ES-I3 (cell line): ENCODE data around the gene FGF4.

Source experiments
- H3K36me3 ChIP-seq: 2 replicates; pipeline ENCODE4 v1.6.1; 2013; ENCODE audit warnings: mild to moderate bottlenecking, low read length, control low read depth, moderate library complexity; ENCODE audit not compliant: insufficient read depth
- H3K4me1 ChIP-seq: 2 replicates; pipeline ENCODE4 v1.6.1; 2013; ENCODE audit warnings: mild to moderate bottlenecking, control low read depth, low read length; ENCODE audit not compliant: insufficient read depth
- H3K9ac ChIP-seq: 2 replicates; pipeline ENCODE4 v1.6.1; 2013; ENCODE audit warnings: low read depth, mild to moderate bottlenecking, low read length, moderate library complexity
- H3K9me3 ChIP-seq: 2 replicates; pipeline ENCODE4 v1.6.1; 2013; ENCODE audit warnings: mild to moderate bottlenecking, low read length, moderate library complexity; ENCODE audit not compliant: control insufficient read depth, insufficient read depth

FGF4 gene

DNA sequence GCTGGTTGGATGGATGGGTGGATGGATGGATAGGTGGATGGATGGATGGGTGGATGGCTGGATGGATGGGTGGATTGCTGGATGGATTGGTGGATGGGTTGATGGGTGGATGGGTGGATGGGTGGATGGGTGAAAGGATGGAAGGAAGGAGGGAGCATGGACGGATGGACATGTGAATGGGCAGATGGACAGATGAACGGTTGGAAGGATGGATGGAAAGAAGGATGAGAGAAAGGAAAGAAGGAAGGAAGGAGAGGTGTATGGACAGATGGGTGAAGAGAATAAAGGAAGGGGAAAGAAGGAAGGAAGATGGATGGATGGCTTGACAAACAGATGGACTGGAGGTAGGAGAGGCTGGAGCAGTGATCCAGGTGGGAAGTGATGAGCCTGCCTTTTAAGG lies 38.7 kb upstream of the FGF4 start:
- Histone ChIP-seq H3K4me1 (0 out of 2 replicates have a peak, but pooled peaks cover 3% of the 10 kb centered on the region), H3K9me3 (no peaks in the 10 kb centered on the region), H3K36me3 (no peaks in the 10 kb centered on the region), H3K9ac (no peak overlapping the region)

DNA sequence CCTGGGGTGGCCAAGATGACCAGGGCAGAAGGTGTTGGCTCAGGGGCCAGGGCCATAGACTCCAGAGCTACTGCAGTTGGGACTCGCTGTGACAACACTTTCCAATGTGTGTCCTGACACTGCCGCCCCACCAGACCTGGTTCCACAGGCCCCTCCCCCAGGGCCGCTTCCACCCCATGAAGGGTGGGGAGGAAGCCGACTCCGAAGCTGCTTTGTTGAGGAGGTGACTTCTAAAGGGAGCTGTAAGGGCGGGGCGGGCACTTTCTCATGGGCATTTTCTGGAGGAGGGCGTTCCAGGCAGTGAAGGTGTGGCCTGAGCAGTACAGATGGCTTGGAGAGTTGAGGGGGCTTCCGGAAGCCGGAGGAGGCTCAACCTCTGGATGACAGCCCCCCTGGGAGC lies 37.8 kb upstream of the FGF4 start:
- H3K36me3 ChIP-seq, result no peaks in the 10 kb centered on the region

DNA sequence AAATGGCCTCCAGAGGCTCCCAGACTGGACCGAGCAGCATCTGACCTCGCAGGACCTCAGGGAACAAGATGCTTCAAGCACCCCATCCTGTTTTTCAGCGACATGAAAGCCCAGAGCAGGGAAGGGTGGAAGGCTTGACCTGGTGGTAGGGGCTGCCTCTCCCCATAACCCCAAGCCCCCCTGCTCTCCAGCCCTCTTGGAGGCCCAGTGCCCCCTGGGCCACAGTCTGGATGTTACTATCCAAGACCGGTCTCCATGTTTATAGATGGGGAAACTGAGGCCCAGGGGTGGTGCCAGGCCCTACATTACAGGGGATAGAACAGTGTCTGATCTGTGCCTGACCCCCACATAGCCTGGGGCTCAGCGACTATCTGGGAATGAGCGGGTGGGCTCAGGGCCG lies 37.1 kb upstream of the FGF4 start:
- H3K4me1 ChIP-seq, result peaks cover 9% of the 10 kb centered on the region
- H3K9ac ChIP-seq, result no peak overlapping the region
- H3K9me3 ChIP-seq, result no peaks in the 10 kb centered on the region
- H3K36me3 ChIP-seq, result no peaks in the 10 kb centered on the region

More for the DNA sequence above, 37.8 kb upstream of the FGF4 start:
- no peak overlapping the region for H3K9ac ChIP-seq
- no peaks in the 10 kb centered on the region for H3K9me3 ChIP-seq
- peaks cover 9% of the 10 kb centered on the region for H3K4me1 ChIP-seq

DNA sequence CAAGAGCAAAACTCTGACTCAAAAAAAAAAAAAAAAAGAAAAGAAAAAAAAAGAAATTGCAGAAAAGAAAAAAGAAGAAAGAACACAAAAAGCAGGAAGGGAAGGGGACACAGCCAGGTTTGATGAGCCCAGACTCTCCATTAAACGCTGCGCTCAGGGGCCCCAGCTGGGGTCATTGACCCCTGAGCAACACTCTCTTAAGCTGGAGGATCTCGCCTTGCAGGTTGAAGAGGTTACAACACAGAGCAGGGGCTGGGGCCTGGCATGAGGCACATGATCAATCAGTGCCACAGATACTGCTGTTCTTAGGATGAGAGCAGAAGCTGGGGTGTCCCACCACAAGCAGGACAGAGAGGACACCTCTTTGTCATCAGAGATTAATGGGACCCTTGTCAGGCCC lies 36.3 kb upstream of the FGF4 start:
- Histone ChIP-seq H3K36me3 (no peaks in the 10 kb centered on the region), H3K4me1 (peaks cover 9% of the 10 kb centered on the region), H3K9me3 (no peaks in the 10 kb centered on the region), H3K9ac (no peak overlapping the region)

DNA sequence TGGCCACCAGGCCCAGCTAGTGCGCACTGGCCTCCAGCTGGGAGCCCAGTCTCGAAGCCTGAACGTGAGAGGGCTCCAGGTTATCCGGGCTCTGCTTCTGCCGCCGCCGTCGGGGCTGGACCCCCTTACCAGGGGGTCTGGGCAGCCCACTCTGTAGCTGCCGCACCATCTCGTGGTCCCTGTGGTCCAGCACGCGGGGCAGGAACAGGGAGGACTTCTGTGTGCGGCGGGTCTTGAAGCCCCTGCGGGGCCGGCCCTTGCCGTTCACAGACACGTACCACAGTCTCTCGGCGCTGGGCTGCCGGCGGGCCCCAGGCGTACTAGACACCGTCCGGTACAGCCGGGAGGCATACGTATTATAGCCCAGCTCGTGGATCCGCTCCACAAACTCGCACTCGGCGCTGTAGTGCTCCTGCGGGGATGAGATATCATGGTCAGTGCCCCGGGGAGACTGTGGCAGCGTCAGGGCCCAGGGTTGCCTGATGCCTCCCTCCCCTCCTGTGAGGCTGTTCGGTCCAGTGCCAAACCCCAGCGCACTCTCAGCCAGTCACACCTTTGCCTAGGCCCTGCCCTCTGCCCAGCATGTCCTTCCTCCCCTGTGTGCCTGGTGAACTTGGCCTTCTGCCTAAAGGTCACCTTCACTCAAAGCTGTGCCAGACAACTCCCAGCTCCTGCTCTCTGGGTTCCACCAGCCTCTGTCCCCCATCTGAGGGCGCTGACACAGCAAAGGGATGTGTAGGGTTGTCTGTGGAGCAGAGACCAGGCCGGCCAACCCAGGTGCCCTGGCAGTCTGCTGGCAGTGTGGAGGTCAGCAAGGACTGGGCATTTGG lies 35.4 kb upstream of the FGF4 start:
- Histone ChIP-seq H3K9me3 (no peaks in the 10 kb centered on the region), H3K36me3 (no peaks in the 10 kb centered on the region), H3K4me1 (peaks cover 9% of the 10 kb centered on the region), H3K9ac (no peak overlapping the region)

DNA sequence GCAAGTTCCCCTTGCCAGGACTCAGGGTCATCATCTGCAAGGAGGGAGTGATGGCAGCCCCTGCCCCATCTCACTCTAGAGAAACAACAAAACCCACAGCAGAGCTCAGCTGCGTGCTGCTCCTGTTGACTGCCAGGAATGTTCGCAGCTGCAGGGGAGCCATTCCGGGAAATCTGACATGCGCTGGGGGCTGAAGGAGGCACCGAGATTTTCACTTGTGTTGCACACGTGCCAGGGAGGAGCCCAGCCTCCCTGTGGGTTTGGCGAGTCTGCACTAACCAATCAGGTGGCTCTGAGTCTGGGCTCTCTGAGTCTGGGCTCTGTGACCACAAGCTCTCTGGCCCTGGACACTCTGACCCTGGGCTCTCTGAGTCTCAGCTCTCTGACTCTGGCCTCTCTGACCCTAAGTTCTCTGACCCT lies 33.5 kb upstream of the FGF4 start:
- Histone ChIP-seq H3K9me3 (no peaks in the 10 kb centered on the region), H3K36me3 (no peaks in the 10 kb centered on the region), H3K9ac (no peak overlapping the region), H3K4me1 (peaks cover 9% of the 10 kb centered on the region)

DNA sequence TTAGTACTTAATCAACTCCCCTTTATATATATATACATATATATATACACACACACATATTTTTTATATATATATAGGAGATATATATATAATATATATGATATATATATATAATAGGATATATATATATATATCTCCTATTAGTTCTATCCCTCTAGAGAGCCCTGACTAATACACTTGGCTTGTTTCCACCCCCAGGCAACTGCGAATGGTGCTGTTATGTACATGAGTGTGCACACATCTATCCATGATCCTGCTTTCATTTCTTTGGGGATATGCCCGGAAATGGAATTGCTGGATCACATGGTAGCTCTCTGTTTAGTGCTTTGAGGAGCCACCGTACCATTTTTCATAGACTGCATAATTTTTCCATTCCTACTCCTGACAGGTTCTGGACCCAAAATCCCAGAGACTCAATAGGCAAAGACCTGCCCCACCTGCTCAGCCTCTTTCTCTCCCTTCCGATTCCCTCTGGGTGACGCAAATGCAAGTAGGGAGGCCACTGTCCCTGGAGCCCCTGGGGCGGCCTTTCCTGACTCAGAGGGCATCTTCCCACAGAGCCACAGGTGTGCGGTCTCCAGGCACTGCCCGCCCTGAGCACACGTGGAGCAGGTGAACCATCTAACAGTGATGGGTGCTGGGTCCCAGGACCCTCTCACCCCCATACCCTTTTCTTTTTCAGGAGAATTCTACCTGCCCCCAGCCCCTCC lies 32.1 kb upstream of the FGF4 start:
- no peaks in the 10 kb centered on the region for H3K36me3 ChIP-seq
- H3K4me1 ChIP-seq, result peaks cover 9% of the 10 kb centered on the region
- no peaks in the 10 kb centered on the region for H3K9me3 ChIP-seq
- no peak overlapping the region for H3K9ac ChIP-seq

DNA sequence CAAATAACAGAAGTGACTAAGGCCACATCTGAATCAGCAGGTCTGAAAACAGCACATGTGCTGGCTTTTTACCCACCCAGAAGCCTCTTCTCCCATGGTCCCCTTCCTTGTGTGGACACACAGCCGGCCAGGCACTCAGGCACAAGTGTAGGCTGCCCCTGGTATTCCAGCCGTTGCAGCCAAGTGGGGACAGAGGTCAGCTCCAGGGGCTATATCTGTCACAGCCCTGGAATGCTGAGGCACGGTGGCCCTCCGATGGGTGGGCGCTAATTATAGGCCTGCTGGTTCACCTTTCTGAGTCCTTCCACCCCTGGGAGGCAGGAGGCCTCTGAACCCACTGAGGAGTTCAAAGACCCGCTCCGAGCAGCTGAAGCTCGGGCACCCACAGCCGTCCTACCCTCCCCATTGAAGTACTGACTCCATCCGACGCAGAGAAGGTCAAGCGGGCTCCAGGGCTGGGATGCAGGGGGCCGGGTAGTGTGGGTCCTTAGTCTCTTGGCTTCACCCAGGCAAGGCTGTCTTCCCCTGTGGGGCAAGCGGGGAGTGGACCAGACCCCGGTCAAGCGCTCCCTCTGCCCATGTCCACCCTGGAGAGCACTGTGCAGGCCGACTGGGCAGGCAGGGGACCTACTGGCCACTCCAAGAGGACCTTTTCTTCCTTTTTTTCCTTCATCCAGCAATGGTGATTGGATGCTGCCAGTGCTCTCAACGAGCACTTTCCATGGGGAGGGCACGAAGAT lies 29.8 kb upstream of the FGF4 start:
- no peak overlapping the region for H3K9ac ChIP-seq
- no peaks in the 10 kb centered on the region for H3K36me3 ChIP-seq
- peaks cover 9% of the 10 kb centered on the region for H3K4me1 ChIP-seq
- H3K9me3 ChIP-seq, result no peaks in the 10 kb centered on the region

DNA sequence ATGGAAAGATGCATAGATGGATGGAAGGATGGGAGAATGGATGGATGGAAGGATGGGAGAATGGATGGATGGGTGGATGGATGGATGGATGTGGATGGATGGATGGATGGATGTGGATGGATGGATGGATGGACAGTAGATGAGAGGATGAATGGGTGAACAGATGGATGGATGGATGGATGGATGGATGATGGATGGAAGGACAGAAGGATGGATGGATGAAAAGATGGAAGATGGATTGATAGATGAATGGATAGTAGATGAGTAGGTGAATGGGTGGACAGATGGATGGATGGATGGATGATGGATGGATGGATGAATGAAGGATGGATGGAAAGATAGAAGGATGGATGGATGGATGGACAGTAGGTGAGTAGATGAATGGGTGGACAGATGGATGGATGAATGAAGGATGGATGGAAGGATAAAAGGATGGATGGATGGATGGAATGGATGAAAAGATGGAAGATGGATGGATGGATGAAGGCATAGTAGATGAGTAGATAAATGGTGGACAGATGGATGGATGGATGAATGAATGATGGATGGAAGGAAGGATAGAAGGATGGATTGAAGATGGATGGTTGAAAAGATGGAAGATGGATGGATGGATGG lies 28.6 kb upstream of the FGF4 start:
- no peak overlapping the region for H3K9ac ChIP-seq
- no peaks in the 10 kb centered on the region for H3K9me3 ChIP-seq
- H3K36me3 ChIP-seq, result no peaks in the 10 kb centered on the region
- H3K4me1 ChIP-seq, result peaks cover 5% of the 10 kb centered on the region

DNA sequence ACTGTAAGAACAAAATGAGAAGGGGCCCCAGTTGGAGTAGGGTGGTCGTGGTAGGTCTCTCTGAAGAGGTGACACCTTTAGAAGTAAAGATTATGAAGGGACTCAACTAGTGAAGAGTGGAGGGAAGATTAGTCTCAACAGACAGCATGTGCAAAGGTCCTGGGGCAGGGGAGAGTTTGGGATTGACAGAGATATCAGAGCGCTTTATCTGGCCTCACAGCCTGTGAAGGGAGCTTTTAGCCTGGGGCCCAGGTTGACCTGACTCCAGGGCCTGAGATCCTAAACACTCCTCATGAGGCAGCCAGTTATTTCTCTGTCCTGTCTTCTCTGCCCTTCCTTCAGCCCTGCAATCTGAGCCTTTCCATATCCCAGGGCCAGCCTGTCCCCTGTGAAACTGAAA lies 27.9 kb upstream of the FGF4 start:
- Histone ChIP-seq H3K9me3 (no peaks in the 10 kb centered on the region), H3K4me1 (no peaks in the 10 kb centered on the region), H3K9ac (no peak overlapping the region), H3K36me3 (no peaks in the 10 kb centered on the region)

DNA sequence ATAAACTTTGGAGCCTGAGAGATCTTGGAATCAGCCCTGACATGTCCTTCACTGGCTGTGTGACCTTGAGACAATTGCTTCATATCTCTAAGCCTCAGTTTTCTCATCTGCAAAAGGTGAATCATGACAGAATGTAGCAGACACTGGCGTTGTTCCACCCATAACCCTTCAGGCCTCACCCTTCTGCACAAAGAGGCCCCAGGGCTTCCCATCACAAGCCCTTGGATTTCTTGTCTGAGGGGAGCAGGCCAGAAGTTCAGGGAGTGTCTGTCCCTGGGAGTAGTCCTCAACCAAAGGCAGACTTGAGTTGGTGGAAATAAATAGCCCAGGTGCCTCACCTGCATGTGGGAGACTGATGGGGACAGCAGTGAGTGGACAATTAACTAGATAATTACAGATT lies 27.4 kb upstream of the FGF4 start:
- Histone ChIP-seq H3K9ac (no peak overlapping the region), H3K36me3 (no peaks in the 10 kb centered on the region), H3K4me1 (no peaks in the 10 kb centered on the region), H3K9me3 (no peaks in the 10 kb centered on the region)

DNA sequence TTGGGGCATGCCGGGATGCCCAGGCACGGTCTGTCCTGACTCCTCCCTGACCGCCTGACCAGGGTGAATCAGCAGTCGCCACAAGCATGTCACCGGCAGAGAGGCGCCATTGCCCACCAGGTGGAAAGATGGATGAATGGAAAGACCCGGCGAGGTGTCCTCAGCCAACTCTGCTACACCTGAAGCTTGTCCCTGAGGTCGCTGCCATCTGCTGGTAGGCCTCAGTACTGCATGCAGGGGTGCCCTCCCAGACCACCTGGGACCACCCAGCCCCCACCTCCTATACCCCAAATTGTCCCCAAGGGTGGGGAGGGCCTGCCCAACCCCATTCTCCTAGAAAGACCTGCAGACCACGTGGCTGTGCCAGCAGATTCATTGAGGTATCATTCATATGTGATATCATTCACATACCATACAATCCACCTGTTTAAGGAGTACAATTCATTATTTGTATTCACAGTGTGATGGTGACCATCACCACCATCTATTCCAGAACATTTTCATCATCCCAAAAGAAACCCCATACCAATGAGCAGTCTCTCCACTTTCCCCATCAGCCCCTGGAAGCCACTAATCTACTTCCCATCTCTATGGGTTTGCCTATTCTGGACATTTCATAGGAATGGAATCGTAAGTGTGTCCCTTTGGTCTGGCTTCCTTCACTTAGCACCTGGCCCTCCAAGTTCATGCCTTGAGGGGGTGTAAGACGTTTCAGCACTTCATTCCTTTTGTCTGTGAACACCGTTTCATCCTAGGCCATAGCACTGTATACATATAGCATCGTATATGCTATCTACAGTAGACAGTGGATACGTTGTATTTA lies 26.6 kb upstream of the FGF4 start:
- Histone ChIP-seq H3K4me1 (no peaks in the 10 kb centered on the region), H3K9me3 (no peaks in the 10 kb centered on the region), H3K9ac (no peak overlapping the region), H3K36me3 (no peaks in the 10 kb centered on the region)

DNA sequence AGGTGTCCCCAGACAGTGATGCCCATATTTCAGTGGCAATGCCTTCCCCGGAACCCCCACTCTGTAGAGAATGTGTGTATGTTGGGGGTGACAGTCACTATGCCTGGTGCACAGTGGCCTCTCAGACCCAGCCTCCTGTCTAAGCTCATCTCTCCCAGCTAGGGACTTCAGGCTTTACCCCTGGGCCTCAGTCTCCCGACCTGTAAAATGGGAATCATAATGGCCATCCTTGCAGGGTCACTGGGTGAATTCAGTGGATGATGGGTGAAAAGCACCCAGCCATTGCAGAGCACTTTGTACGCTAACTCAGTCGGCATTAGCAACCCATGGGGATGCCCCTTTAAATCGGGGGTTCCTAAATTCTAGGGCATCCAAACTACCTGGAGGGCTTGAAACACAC lies 25.1 kb upstream of the FGF4 start:
- no peaks in the 10 kb centered on the region for H3K36me3 ChIP-seq
- no peaks in the 10 kb centered on the region for H3K9me3 ChIP-seq
- no peak overlapping the region for H3K9ac ChIP-seq
- no peaks in the 10 kb centered on the region for H3K4me1 ChIP-seq

DNA sequence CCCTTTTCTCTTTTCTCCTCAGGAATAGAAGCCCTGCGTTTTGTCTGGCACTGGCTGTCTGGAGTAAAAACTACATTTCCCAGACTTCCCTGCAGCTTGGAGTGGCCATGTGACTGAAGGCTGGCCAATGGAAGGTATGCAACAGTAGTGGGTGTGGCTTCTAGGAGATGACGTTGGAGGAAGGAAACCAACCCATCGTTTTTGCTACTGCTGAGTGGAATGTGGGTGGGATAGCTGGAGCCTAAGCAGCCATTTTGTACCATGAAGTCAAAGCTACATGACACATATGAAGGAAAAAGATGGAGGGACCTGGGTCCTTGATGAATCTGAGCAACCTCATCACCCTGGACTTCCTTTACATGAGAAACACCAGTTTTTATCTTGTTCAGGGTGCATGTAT lies 24.4 kb upstream of the FGF4 start:
- Histone ChIP-seq H3K9ac (no peak overlapping the region), H3K36me3 (no peaks in the 10 kb centered on the region), H3K9me3 (no peaks in the 10 kb centered on the region), H3K4me1 (no peaks in the 10 kb centered on the region)
